HFF-Myc (cell line): Measurements from ENCODE around the gene KRT79.
"Not testable (repeated sequence)": the region's sequence is repeated elsewhere in the genome, so short reads cannot be mapped to it uniquely, and the experiment has no call there.

Experiments
- DNase-seq: peaks from one replicate; pipeline ENCODE4 v3.0.0-alpha.2; 2011; ENCODE audit warnings: low read depth; ENCODE audit errors: extremely low read depth
- H3K4me3 ChIP-seq: replicated peaks from 2 replicates; pipeline ENCODE4 v1.5.1; 2011; ENCODE audit warnings: low read depth, mild to moderate bottlenecking, control low read depth, low read length
- TF ChIP-seq, protein P1 (sequence below): IDR thresholded peaks from 2 replicates; pipeline ENCODE4 v1.5.1; 2012; ENCODE audit warnings: mild to moderate bottlenecking, low read depth, low read length, control low read depth; ENCODE audit errors: missing control alignments

KRT79 gene

DNA sequence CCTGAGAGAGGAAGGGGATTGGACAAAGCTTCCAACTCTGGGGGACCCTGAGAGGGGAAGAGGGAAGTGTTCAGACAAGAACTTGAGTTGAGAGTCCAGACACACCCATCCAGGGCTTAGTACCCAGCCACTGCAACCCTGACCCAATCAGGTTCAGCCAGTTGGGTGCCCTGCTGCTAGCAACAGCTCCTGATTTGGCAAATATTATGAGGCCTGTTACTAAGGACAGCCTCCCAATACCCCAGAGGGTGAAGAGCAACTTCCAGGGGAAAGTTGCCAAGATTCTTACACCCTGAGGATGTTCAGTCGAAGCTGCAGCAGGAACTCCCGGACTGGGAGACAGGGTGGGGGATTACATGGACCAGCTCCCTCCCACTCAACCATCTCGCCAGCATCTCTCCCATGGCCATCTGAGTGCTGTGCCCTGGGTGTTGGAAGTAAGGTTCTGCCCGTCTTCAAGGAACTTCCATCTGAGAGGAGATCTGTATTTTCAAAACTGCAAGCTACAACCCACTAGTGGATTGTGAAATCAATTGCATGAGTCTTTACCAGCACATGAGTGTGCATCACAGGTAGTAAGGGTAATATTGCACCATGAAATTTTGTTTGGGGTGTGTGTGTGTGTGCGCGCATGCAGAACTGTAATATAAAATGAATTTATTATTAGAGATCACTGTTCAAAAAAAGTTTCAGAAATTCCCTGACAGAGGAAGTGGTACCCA, 26.2 kb upstream of the KRT79 start:
- TF ChIP-seq, protein P1, sequence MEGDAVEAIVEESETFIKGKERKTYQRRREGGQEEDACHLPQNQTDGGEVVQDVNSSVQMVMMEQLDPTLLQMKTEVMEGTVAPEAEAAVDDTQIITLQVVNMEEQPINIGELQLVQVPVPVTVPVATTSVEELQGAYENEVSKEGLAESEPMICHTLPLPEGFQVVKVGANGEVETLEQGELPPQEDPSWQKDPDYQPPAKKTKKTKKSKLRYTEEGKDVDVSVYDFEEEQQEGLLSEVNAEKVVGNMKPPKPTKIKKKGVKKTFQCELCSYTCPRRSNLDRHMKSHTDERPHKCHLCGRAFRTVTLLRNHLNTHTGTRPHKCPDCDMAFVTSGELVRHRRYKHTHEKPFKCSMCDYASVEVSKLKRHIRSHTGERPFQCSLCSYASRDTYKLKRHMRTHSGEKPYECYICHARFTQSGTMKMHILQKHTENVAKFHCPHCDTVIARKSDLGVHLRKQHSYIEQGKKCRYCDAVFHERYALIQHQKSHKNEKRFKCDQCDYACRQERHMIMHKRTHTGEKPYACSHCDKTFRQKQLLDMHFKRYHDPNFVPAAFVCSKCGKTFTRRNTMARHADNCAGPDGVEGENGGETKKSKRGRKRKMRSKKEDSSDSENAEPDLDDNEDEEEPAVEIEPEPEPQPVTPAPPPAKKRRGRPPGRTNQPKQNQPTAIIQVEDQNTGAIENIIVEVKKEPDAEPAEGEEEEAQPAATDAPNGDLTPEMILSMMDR, result no peak
- no peak for DNase-seq

GRCh38 chr12:52857500-52857899, 23.4 kb upstream of the KRT79 start:
- no peak for DNase-seq
- H3K4me3 ChIP-seq, result no peak overlapping the region
- TF ChIP-seq, protein P1, result no peak

More for the DNA sequence above, 26.2 kb upstream of the KRT79 start:
- H3K4me3 ChIP-seq, result no peak overlapping the region

DNA sequence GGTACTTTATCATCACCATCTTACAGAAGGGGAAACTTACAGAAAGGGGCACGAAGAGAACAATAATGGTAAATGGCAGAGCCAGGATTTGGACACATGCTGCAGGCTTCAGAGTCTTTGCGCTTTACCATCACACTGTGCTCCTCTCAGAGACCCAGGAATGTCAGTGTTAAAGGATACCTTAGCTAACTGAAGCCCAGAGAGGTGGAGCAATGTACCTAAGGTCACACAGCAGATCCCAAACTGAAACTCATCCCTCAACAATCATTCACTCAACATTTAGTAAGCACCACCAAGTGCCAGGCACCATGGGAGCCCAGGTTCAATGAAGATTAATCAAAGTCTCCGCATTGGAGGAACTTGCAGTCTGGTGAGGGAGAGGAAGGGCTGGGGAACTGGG, 22.7 kb upstream of the KRT79 start:
- TF ChIP-seq, protein P1, result no peak
- no peak for DNase-seq
- H3K4me3 ChIP-seq, result no peak overlapping the region

GRCh38 chr12:52856077-52856476, 22.0 kb upstream of the KRT79 start:
- DNase-seq, H3K4me3 ChIP-seq: not testable (repeated sequence)

- H3K4me3 ChIP-seq, result no peak overlapping the region
- TF ChIP-seq, protein P1, result no peak
- no peak for DNase-seq
These were observed 17.7 kb upstream of the KRT79 start for GRCh38 chr12:52851787-52852186.

GRCh38 chr12:52850681-52851080, 16.6 kb upstream of the KRT79 start:
- TF ChIP-seq, protein P1, result no peak
- no peak overlapping the region for H3K4me3 ChIP-seq
- DNase-seq, result no peak

GRCh38 chr12:52849511-52849910, 15.4 kb upstream of the KRT79 start:
- TF ChIP-seq, protein P1, result no peak
- no peak overlapping the region for H3K4me3 ChIP-seq
- DNase-seq, result no peak
